T-helper 2 cell (primary cell): ENCODE data around the gene NUDCD3.
"Not testable (repeated sequence)": the region's sequence is repeated elsewhere in the genome, so short reads cannot be mapped to it uniquely, and the experiment has no call there.

Experiments
- DNase-seq, 5 experiments: peaks; one replicate each; pipeline versions ENCODE4 v3.0.0 to v3.0.0-alpha.2; 2012 to 2022

Gene NUDCD3

DNA sequence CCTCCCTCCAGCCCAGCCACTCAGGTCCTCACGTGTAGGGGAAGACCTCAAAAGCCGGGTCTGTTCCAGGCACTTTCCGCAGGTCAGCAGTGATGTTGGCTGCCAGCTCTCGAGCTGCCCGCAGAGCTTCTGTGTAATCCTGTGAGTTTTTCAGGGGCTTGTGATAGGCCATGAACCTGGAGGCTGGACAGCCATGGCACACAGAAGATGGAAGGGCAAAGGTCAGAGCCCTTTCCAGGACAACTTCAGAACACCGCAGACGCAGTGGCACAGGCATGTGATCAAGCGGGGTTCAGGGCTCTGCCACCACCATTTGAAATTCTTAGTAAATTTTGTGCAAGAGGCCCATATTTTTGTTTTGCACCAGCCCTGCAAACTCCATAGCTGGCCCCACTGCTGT is 26.7 kb upstream of the NUDCD3 start:
- DNase-seq: no peak

DNA sequence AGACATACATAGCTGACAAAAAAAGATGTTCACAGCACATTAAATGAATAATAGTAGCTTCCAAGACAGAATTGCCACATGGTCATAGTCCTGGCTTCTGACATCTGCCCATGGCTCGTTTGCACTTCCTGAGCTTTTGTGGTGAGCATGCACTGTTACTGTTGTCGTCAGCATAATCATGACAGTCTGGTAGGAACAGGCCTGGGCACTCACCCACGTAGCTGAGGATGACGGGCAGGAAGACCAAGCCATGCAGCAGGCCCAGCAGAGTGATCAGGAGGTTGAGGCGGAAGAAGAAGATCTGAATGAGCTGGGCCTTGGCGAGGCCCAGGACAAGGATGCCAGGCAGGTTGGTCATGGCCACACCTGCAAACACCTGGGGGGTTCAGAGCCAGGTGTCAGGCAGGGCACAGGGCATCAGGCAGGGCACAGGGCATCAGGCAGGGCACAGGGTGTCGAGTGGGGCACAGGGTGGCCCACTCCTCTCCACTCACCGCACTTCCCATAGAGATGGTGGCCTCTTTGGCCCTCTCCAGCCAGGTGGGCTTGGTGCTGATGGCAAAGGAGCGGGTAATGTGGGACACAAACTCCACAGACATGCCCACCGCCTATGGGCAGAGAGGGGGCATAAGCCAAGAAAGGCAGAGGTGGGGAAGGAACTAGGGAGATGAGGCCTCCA is 25.3 kb upstream of the NUDCD3 start:
- no peak for DNase-seq

DNA sequence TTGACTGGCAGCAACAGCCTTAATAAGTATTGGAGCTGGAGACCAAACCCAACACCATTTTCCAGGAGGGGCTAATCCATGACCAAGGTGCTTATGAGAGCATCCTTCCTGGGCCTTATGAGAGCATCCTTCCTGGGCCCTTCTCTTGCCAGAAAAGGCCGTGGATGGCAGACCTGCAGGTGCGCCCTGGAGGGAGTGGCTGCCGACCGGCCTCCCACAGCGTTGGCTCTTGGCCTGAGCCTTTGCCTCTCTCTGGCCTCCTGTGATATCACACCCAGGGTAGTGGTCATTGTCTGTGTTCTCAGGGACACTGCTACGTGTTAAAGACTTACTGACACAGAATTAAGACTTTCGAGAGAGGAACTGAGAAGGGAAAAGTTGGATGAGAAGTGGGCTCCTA is 22.3 kb upstream of the NUDCD3 start:
- DNase-seq: no peak

DNA sequence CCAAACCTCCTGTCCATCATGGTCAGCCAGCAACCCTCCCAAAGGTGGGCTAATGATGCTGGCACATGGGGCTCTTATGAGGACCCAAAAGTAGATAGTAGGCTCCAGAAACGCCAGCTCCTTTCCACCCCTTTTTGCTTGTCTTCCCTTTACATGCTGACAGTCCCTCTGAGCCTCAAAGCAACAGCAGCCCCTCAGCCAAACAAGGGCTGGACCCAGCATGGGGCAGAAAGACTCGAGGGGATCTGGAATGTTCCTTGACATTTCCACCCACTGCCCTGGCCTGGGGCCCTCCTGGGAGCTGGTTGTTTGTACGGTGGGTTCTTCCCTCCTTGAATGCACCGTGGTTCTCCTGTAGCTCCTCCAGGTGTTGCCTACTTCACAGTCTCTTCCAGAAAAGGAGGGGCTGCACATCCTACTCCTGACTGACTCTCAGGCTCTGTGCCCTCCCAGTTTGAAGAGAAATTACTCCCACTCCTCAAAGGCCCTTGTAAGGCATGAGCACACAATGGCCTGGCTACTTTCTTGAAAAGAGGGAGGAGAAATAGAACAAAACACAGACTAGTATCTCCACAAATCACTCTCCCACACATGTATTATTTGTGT is 21.5 kb upstream of the NUDCD3 start:
- DNase-seq: no peak

DNA sequence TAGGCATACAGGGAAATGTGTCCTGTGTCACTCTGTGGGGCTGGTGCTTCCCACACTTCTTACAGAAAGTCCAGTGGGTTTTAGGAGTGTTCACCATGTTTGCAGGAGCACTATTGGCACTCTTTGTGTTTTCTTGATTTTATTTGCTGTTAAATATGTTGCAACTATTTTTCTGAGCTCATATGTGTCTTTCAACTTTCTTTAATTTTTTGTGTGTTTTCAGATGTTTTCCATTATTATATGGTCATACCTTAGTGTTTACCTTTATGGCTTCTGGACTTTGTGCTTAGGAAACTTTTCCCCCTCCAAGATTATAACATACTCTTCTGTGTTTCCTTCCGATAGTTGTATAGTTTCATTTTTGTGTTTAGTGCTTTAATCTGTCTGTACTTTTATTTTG is 20.8 kb upstream of the NUDCD3 start:
- DNase-seq: no peak

DNA sequence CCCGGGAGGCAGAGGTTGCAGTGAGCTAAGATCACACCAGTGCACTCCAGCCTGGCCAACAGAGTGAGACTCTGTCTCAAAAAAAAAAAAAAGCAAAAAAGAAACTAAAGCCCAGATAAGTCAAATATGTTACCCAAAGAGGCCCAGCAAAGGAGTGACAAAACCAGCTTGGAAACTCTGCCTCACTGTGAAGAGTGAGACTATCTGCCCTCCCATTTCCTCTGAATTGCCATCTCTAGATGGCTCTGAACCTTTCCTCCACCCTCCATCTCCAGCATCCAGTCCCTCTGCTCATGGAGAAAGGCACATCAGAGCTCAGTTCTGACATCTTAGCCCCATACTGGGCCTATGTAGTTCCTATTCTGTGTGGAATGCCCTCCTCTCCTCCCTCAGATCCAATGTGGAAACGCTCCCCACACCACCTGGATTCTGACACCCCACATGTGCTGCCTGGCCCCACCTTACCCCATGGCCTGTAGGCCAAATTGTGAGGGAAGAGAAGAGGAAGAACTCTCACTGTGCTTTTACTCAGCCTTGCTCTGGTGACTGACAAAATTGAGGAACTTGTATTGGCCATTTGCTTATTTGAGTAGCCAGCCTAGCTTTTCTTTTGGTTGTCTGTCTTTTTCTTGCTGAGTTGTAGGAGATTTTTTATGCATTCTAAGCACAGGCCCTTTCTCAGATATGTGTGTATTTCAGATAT is 18.0 kb upstream of the NUDCD3 start:
- no peak for DNase-seq

DNA sequence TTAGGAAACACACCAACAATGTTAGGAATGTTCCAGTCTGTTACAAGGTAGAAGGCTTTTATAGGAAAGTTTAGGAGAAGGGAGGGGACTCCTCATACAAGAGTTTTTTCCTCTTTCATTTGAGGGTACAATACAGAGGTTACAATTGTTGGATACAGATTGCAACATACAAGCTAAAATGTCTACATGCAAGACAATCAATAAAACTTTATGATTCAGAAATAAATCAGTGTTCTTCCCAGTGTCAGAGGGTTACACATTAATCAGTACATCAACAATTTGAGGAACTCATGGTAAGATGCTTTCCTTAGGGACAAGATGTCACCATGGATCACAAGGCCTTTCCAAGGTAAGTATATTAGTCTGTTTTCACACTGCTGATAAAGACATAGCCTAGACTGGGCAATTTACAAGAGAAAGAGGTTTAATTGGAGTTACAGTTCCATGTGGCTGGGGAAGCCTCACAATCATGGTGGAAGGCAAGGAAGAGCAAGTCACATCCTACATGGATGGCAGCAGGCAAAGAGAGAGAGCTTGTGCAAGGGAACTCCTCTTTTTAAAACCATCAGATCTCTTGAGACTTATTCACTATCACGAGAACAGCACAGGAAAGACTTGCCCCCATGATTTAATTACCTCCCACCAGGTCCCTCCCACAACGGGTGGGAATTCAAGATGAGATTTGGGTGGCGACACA is 16.3 kb upstream of the NUDCD3 start:
- not testable (repeated sequence) for DNase-seq

DNA sequence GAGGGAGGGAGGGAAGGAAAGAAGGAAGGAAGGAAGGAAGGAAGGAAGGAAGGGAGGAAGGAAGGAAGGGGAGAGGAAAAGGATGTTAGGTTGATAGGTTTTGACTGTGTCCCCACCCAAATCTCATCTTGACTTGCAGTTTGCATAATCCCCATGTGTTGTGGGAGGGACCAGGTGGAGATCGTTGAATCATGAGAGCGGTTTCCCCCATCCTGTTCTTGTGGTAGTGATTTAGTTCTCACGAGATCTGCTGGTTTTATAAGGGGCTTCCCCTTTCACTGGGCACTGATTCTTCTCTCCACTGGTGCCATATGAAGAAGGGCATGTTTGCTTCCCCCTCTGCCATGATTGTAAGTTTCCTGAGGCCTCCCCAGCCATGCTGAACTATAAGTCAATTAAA is 15.1 kb upstream of the NUDCD3 start:
- DNase-seq: peak in 1 of 5 experiments; percentile 51

DNA sequence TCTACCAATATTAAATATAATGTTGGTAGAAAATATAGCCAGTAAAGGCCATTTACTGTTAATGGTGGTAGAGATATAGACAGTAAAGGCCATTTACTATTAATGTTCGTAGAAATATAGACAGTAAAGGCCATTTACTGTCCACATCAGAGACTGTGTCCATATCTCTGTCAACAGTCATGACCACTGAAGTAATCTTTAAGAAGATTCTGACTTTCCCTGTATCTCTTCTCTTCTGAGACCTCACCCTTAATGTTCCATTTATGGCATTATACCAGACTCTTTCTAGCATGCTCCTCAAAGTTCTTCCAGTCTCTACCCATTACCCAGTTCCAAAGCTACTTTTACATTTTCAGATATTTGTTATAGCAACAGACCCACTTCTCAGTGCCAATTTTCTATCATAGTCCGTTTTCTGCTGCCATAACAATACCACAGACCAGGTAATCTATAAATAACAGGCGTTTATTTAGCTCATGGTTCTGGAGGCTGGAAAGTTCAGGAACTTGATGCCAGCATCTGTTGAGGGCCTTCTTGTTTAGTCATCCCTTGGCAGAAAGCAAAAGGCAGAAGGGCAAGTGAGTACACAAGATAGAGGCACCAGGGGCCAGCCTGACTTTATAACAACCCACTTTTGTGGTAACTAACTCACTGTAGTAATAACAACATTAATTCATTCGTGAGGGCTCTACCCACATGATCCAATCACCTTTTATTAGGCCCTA is 7.9 kb upstream of the NUDCD3 start:
- DNase-seq: no peak

DNA sequence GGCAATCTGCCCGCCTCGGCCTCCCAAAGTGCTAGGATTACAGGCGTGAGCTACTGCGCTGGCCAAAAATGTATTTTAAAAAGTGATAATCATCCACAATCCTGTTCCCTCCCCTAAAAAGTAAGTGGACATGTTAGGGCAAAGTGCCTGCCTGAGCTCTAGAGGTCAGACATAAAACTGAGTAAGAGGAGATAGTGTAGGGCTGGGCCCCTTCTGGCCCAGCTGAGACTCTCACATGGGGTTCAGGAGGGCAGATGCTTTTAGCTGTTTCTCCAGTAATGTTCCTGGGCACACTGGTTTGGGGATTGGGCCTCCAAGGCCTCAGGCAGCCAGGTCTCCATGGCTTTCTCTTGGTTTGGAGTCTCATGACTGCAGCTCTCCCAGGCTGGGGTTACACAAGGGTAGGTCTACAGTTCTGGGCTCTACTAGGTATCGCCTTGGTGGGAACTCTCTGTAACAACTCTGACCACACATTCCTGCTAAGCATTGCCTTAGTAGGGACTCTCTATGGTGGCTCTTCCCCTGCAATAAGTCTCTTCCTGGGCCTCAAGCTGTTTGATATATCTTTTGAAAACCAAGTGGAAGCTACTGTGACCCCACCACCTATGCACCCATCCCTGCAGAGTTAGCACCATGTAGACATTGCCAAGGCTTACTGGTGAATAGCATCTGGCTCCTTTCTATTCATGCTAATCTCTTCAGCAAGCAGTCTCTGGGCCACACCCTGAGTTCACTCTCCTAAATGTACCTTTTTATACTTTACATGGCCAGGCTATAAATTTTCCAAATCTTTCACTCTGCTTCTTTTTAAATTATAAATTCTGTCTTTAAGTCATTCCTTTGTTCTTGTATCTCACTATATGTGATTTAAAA is 6.9 kb upstream of the NUDCD3 start:
- no peak for DNase-seq

DNA sequence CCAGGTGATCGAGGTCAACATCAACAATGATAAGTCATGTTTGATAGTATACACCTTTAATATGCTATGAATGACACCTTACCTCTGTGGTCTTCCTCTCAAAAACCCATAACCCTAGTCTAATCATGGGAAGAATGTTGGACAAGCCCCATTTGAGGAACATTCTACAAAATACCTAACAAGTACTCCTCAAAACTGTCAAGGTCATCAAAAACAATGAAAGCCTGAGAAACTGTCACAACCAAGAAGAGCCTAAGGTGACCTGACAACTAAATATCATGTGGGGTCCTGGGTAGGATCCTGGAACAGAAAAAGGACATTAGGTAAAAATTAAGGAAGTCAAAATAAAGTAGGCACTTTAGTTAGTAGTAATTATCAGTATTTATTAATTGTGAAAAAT is 5.9 kb upstream of the NUDCD3 start:
- no peak for DNase-seq

DNA sequence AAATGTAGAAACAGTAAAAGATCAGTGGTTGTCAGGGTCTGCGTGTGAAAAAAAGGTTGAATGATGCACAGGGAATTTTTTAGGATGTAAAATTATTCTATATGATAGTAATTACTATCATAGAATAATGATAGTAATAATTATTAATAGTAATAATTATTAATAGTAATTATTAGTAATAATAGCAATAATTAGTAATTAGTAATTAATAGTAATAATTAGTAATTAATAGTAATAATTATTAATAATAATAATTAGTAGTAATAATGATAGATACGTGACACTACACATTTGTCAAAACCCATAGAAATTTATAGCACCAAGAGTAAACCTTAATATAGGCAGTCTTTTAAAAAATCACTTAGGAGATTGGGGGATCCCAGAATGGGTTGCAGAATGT is 4.5 kb upstream of the NUDCD3 start:
- no peak for DNase-seq

DNA sequence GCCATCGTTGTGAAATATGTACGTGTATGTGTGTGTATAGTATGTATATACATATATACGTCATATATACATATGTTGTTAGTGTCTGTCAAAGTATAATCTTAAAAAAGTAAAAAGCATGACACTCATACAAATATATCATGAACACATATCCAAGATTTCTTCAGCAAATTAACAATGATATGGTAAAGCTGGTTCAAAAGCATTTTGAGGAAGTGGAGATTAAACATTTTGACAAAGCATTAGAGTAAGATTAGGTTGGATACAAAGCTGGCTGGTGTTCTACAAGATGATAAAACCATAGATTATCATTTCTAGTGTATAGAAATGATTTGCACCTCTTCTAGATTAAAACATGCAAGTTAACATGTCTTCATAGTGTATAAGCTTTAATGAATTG is 771 bp upstream of the NUDCD3 start:
- DNase-seq: no peak

DNA sequence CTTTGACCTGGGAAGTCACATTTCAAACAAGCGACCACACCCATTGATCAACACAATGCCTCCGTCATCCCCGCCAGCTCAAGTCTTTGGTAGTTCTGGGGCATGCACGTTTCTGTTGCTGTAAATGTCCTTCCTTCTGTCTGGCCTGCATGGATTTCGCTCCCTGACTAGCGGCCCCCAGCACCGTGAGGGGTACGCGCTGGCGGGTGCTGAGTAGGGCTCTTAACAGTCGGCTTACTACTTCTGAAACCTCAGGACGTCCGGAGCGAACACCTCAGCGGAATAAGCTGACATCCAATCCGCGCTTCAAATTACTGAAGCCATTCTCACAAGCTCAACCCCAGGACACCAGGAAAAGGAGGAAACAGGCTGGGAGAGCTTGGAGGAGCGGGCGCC is 505 bp downstream of the NUDCD3 start:
- peak in 3 of 5 experiments; percentile 6 to 70 (median 19) for DNase-seq

DNA sequence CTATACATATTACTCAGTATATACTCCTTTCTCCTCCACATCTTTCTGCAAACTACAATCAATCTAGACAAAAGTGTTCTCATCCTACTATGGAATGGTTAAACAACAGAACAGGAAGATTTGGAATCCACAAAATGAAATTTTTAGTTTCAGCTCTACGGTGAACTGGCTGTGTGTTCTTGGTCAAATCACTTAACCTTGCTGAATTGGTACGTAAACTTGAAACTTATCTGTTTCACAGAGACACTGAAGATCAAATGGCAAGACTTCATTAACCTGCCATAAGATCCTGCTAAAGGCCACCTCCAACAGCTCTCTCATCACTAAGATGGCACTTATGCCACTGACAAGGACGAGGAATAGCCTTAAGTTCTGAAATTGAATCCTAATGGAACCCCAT is 1.5 kb downstream of the NUDCD3 start:
- no peak for DNase-seq

DNA sequence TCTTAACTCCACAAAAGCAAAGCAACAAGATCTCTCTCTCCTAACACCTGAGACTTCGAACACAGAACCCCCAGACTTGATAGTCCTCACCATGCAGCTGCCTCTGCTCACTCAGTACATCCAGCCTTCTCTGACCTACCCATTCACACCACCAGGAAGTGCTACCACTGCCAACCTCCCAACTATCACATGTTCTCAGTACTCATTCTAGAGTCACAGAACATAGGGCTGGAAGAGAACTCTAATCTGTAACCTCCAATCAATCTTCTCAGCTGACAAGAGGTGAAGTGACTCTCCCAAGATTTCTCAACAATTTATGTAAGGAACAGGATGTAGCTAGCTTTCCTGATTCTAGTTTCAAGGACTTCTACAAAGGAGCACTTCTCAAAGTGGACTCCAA is 3.8 kb downstream of the NUDCD3 start:
- peak in 1 of 5 experiments; percentile 27 for DNase-seq

DNA sequence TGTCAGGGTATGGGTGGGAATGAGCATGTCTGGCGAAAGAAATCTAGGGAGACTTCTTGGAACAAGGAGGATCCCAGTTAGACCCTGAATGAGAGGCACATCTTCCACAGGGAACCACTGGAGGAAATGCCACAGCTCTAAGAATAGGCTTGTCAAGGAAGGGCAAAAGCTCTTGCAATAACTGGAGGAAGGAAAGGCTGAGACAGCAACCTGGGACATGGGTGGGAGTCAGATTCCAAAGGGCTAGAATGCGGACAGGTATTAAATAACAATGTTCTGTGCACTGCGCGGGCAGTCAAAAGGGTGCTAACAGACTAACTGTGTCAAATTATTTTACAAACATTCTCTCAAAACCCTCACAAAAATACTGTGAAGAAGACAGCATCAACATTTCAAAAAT is 4.5 kb downstream of the NUDCD3 start:
- no peak for DNase-seq

DNA sequence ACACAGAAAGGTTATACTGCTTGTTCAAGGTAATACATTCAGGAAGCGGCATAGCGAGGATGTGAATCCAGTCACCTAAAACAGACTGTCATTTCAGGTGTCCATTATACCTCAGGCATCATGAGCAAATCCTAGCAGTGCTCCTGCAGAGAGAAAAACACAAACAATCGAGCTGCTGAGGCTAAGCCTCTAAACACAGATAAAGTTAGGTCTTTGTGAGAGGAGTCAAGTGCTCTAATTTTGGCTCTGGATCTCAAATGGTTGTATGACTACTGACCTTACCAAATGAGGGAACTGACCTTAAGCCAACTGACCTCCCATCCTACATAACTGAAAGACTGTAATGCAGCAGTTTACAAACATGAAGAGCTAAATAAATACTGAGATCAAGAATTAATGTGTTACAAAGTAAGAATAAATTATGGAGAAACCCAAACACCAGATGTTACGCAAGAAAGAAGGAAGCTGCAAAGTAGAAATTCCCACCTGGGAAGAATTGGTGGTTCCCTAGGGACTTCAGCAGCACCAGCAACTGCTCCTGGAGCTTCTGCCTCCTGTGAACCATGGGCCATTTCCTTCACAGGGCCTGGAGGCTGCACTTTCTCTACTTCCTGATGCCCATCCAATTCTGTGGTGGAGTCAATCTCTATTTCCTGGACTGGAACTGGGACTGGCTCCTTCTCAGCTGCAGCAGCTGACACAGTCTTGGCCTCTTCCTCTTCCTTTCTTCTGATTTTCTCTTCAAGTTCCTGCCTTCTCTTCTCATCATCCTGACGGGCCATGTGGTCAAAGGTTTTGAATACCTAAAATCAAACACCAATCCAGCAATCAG is 5.8 kb downstream of the NUDCD3 start:
- DNase-seq: no peak

DNA sequence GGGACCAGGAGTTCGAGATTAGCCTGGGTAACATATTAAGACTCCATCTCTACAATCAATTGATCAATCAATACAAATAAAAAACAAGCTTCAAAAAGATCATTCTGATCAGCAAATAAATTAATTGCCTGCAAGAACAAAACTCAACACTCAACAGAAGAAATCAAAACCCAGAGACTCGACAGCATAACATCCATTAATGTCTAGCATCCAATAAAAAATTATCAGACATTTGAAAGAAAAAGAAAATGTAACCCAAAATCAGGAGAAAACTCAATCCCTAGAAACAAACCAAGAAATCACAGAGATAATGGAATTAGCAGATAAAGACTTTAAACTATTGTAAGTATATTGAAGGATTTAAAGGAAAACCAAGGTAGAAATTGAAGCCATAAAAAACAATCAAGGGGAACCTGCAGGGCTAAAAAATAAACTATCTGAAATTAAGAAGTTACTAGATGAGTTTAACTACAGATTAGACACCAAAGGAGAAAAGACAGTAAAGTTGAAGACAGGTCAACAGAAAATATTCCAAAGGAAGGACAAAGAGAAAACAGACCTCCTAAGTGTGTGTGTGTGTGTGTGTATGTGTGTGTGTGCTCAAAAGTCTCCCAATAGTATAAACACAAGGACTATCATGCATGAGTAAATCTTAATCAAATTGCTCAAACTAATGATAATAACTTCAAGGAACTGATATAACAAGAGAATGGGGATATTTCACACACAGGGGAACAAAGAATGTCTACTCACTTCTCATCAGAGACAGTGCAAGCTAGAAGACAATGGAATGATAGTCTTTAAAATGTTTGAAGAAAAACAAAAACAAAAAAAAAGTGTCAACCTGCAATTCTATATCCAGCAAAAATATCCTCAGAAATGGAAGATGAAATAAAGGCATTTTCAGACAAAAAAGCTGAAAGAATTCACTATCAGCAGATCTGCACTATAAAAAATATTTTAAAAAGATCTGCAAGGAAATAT is 7.7 kb downstream of the NUDCD3 start:
- no peak for DNase-seq

DNA sequence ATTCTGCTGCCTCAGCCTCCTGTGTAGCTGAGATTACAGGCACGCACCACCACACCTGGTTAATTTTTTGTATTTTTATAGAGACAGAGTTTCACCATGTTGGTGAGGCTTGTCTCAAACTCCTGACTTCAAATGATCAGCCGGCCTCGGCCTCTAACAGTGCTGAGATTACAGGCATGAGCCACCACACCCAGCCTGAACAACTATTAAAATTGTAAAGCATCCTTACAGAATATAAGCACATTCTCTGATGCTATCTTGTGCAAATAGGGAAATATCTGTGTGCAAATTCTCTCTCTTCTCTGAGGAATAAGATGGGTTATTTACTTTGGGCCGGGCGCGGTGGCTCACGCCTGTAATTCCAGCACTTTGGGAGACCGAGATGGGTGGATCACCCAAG is 12.5 kb downstream of the NUDCD3 start:
- no peak for DNase-seq
